Eye (tissue), 1 donor: ENCODE results near the gene GLRA1.
"Not testable (repeated sequence)": the region's sequence is repeated elsewhere in the genome, so short reads cannot be mapped to it uniquely, and the experiment has no call there.

Source experiments
- DNase-seq: peaks from one replicate; pipeline ENCODE4 v3.0.0-alpha.2; 2015

Gene GLRA1

DNA sequence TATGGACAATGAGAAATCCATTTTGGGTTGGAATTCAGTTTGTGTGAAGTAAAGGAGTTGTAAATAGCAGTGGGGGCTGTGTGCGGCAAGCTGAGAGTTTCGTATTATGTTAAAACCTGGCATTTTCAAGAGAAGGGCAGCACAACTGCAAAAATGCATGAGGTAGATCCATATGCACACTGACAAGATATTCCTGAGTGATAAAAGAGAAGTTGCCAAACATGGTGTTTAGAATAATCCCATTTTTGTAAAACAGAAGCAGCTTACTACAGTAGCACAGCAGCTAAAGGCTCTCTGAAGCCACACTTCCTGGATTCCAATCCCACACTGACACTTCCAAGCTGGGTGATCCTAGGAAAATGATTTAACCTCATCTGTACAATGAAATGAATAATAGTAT is 11.2 kb downstream of the GLRA1 start:
- no peak for DNase-seq

DNA sequence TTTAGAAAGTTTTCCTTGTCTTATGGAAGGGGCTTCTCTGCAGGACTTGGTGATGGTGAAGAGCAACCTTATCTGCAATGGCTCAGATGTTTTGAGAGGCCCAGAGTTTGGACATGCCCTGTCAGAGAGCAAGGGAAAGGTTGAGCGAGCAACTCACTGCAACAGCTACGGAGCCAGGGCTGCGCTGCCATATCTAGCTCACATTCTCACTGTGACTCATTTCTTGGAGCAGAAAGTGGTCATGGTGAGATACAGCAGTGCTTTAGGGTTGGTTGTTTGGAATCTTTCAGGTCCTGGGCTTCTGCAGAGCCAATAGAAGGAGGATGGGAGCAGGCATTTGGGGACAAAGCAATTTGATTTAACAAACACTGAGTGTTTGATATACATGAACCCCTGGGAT is 12.3 kb downstream of the GLRA1 start:
- DNase-seq: no peak

DNA sequence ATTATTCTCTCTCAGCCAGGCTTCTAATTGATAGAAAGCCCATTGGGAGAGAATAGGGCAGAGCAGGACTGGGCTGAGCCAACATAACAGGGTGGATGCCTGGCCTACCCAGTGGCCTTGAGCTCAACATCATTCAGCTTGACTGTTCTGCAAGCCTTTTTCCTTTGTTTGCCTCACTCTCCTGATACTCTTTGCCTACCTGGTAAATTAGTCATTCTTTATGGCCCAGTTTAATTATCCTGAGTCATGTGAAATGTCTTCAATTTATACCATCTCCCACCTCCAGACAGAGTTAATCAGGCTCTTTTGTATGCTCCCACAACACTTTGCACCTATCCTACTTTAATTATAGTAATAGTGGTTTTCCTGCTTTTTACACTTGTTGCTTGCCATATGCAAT is 13.6 kb downstream of the GLRA1 start:
- DNase-seq: no peak

DNA sequence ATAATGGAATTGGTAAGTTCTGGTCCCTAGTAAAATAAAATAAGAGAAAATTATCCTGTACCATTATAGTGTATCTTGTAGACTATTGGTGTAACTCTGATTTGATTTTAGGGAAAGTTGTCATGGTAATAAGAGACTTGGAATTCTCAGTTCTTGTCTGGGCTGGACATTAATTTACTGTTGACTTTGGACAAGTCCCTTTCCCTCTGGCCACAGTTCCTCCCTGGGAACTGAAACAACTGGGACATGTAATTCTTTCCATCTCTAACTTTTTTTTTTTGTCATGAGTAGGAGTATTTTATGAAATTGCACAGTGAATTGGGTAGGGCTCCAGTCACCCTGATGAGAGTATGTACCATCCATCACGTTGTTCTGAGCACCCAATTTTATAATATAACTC is 15.0 kb downstream of the GLRA1 start:
- no peak for DNase-seq

DNA sequence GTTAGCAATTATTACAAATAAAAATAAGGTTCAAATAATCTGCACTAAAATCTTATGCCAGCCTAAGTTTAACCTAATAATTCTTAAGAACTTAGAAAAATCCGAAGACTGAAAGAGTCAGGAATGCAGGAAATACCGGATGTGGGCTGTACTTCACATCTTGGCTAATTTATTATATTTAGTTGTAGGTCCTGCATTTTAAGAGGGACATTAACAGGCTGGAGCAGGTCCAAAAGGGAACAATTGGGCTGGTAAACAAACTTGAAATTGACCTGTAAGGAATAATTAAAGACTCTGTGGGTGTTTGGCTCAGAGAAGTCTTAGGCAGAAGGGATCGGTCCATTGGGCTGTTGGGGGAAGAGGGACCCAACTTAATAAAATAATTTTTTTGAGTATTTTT is 18.4 kb downstream of the GLRA1 start:
- no peak for DNase-seq

DNA sequence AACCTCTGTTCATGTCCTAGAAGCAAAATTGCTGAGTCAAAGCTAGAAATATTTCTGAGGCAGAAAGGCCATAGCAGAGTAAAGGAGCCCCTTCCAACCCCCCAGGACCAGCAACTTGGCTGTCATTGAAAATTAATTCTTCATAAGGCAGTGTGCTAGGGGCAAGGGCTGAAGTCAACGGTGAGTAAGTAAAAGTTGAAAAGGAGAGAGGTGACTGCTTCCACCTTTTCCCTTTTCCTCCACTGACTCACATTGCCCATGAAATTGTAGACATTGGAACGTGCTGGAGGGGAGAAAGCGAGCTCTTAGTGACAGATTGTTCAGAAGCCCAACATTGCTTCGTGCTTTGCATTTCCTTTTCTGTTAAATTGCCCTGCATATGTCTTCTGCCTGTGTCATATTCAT is 19.1 kb downstream of the GLRA1 start:
- DNase-seq: no peak

DNA sequence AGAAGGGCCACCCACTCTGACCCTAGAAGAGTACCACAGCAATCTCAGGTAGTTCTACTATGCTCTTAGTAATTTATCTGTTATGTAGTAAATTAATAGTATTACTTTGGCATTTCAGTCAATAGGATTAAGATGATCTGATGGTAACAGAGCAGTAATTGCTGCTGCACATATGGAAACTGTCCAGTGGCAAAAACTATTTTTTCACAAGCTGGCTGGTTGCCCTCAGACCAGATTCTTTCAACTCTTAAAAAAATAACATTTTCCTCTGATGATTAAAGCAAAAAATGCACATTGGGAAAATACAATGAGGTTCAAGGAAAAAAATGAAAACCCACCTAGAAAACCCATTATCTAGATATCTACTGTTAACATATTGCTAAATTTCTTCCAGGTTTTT is 19.7 kb downstream of the GLRA1 start:
- no peak for DNase-seq

DNA sequence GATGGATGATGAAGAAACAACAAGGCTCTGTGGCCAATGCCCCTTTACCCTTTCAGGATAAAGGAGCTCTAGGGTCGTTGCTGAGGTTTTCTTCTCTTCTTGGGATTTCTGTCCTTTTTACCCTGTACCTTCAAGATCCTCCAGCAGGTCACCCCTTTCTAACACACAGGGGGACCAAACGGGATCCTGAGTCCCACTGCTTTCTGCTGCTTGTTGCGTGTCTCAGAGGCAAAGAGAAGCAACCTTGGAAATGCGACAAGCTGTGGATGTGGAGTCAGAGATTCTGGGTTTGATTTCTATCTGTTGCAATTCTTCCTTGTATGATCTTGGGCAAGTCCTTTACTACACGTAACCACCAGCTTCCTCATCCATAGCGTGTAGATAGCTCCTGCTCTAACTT is 20.5 kb downstream of the GLRA1 start:
- DNase-seq: no peak

DNA sequence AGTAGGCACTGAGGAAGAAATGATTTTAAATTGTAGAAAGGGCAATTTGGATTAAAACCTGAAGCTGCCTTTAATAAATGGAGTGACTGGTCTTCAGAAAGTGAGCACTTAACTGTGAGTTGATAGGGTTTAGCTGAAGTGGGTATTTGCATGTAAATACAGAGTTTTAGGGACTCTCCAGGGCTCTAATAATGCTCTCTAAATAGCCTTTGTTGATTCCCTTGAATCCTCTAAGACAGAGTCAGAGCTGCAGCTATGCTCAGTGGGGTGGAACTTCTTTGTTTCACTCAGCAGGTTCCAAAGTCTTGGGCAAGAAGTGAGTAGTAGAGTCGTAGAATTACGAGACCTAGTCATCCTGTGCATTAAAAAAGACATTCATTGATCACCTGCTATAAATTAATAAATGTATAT is 21.4 kb downstream of the GLRA1 start:
- DNase-seq: peak; percentile 46

DNA sequence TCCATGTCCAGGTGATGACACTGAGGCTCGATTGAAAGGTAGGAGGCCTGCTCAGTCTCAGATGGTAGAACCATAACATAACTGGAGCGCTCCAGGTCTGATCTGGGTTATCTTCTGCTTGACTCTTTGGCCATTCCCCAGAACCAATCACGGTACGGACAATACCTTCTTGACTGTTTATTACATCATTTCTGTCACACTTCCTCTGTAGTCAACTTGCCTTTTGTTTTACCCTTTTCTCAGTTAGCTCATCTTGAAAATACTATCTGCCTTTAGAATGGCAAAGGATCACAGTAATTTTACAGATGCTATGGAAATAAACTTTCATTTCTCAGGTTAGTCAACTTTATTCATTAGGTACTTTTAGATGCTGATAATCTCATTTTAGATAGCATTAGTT is 22.4 kb downstream of the GLRA1 start:
- no peak for DNase-seq

DNA sequence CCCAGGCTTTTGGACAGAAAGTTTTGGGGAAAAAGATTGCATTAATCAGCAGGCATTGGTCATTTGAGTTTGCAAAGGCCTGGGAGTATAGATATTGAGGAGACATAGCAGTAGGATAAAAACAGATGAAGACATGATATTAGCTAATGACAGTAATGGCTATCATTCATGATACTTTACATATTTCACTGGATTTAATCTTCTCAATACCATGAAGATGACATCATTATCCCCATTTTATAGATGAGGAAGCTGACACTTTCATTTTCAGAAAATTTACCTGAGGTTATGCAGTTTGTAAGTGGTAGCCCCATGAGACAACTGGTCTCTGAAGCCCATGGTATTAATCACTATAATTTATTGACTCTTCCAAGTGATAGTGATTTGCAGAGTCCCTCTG is 23.0 kb downstream of the GLRA1 start:
- DNase-seq: no peak

DNA sequence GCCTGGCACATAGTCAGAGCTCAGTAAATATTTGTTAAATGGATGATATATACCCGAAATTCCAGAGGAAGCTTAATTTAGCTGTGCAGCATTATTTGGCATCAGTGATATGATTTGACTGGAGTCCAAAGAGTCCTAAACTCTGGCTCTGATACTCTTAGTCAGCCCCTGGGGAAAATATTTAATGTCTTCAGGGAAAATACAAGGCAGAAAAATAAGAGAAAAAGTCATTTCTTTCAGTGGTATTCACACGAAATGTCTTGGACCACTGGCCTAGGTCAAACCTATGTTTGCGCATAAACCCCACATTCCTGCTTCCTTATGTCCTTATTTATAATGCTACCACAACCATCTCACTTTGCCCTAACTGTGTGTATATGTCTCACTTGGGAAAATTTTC is 23.8 kb downstream of the GLRA1 start:
- no peak for DNase-seq

DNA sequence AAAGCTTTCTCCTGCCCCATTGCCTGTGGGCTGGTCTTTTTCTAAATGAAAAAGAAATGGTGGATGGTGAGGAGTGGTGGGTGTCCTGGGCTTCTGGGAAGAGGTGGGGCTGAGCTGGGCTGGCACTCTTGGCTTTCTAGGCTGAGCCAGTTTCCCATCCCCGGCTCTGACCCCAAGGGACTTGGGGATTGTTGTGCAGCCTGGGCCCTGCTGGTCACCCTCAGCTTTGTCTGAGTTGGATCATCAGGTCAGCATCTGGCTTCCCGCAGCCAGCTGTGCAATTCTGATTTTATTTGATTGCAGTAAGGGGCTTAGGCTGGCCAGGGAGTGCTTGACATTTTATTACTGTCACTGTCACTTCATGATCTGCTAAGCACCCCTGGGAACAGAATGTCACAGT is 25.3 kb downstream of the GLRA1 start:
- DNase-seq: peak; percentile 15

DNA sequence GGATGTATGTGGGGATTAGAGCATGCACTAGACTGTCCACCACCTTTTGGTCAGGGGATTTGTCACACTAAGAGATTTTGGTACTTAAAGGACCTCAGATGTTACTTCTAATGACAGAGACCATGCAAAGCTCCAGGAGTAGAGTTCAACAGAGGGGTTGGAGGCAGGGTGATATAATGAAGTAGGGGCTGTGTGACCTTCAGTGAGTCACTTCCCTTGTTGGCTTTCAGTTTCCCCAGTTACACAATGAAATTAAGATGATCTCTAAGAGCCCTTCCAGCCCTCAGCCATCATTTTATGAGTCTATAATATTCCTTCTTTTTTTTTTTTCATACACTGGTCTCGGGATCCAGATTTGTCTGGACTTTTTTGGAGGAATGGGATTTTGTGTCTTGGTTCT is 26.8 kb downstream of the GLRA1 start:
- DNase-seq: no peak

DNA sequence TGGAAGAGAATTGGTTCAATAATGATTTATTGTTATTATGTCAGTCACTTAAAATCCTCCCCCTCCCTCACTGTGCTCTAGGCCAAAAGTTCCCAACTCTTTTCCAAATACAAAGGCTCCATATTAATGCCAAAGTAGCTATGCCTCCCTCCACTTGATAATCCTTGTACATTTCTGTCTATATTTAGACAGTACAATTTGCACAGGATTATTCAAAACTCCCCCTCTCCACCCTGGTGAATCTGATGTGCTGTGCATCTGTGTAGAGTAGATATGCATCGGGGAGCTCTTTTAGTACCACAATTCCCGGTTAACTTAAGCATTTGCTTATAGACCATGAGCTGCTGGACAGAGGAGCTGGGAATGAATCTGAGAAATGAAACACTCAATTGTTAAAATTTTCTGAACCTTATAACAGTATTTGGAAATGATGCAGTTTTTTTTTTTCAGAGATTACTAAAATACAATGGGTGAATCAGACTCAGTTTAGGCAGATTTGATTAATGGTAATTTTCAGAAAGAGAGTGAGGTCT is 27.6 kb downstream of the GLRA1 start:
- DNase-seq: no peak

DNA sequence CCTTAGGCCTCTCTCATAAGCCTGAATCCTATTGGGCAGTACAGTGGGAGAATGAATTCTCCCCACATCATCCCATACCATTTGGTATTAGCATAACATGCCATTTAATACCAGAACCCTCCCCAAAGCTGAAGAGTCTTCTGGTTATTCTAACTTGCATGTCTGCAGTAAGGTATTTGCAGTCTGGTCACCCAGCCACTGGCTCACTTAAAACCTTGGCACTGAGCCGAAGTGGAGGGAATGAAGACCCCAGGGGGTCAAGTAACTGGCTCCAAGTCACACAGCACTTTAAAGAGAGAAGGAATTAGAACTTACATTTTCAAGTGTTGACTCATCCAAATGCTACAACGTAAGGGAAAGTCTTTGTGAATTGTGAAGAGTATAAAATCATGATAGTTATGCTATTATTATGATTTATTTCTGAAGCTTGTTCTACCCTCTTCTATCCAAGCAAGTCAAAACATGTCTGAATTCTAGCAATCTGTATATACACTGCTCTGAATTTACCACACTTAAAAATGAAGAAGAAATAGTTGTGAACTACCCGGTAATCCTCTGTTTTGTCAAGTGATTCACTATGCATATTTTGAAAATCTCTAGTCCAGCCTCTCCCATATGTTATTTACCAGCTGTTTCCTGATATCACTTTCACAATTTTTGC is 28.5 kb downstream of the GLRA1 start:
- peak; percentile 30 for DNase-seq

DNA sequence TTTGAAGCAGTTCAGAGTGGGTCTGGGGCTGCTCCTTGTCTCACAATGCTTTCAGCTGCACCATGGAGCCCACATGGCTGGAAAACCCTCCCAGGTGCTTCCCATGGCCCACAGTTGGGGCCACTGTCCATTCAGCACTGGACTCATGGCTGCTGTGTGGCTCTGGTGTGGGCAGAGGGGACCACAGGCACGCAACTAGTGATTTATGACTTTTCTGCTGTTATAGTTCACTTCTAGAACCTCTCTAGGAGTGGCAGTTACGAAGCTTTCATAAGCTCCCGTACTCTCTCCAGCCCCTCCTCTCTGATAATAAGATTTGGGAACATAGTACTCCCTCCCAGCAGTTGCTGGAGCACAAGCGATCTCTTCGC is 29.0 kb downstream of the GLRA1 start:
- DNase-seq: no peak

DNA sequence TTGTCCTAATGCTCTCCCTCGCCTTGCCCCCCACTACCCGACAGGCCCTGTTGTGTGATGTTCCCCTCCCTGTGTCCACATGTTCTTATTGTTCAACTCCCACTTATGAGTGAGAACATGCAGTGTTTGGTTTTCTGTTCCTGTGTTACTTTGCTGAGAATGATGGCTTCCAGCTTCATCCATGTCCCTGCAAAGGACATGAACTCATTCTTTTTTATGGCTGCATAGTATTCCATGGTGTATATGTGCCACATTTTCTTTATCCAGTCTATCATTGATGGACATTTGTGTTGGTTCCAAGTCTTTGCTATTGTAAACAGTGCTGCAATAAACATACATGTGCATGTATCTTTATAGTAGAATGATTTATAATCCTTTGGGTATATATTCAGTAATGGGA is 31.2 kb downstream of the GLRA1 start:
- not testable (repeated sequence) for DNase-seq

DNA sequence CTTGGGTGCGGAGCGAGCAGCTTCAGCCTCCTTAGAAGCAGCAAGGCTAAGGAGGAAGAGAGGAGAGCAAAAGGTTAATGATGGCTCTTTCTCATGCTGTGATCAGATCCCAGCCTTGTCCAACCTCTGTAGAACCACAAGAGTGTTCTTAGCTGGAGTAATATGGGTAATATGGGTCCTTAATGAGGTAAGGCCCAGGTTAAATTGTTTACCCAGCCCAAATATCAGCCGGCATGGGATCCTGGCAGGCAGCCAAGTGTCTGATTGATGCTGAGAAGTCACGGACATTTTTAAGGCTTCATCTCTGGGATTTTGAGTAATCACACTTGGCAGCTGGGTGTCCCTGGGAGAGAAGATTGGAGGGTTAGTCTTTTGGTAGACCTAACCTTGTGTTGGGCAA is 32.3 kb downstream of the GLRA1 start:
- DNase-seq: no peak

DNA sequence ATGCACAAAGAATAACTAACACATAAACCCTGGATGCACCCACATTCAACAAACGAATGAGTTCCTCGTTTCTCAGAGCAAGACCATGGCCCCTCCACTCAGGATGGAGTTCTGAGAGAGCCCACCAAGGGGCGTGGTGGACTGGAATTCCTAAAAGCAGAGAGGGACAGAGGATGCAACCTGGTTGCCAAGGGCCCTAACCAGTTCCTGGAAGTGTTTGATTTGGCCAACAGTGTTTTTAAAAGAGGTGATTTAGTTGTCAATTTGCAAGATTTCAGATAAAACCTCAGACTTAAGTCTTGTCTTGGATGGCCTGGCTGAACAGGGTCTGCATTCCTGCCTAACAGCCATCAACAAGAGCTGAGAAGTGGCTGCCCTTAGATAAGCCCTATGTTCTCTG is 34.4 kb downstream of the GLRA1 start:
- DNase-seq: no peak

DNA sequence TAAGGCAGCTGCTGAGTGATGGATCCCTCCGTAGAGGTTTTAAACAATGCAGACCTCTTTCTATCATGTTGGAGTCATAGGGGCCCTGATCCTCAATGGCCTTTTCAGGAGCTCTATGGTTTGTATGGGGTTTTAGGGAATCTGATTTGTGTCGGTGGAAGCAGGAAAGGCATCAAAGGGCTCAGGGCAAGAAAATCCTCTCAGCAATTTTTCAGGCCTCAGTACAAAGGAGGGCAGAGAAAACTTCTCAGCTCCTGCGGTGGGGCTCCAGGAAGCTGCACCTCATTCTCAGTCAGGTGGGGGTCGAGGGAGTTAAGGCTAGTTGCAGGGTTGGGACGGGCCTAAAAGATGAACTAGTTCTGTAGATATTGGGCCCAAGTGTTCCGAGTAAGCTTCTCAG is 35.0 kb downstream of the GLRA1 start:
- no peak for DNase-seq

DNA sequence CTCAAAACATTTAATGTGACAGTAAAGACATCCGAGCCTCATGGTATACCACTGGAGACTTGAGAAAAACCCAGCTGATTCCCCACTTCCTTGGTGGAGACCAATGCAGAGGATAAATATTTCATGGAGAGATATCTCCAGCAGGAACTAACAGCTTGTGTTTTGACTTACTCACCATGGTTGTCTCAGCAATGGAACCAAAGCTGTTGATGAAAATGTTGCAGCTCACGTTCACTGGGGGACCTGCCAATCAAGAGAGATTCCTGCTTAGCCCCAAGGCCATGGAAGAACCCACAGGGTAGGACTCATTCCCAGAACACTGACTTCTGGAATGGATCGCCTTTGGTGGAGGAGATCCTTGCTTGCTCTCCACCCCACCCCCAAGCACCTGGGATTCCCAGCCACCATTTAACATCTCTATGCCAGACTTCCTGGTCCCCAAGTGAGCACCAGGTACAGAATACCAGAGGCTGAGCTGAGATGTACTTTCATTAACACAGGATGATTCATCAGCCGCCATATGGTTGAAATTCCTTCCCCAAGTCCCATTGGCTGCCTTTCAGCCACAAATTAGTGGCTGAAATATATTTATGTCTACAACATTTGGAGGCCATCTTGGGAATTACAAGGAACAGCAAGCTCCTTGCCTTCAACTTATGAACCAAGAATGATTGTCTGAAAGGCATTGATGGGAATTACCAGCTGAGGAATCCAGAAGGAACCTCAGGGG is 37.9 kb downstream of the GLRA1 start:
- DNase-seq: no peak

DNA sequence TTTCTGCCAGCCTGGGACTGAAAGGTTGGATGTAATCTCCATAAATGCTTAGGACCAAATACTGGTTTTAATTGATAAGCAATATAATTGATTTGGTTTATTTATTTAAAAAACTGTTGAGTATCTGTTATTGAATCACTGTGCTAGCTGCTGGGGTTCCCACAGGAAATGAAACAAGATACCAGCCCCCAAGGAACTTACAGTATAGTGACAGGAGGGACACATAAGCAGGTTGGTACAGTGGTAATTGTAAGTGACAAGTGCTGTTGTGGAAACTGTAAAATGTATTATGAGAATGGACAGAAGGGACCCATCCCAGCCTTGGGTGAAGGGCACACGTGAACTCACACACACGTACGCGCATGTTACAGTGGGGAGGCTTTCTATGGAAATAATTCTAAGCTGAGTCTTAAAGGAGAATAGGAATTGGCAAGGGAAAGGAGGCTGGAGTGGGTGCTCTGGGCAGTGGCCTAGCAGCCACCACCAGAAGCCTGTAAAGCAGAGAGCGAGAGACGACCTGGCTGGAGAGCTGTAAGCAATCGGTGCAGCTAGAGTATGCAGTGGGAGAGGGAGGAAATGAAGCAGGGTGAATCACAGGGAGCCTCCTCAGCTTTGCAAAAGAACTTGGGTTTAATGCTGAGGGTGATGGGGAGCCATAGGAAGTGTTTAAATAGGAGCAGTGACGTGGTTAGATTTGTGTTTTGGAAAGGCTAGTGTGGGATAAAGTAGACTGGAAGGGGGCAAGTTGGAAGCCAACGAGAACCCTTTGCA is 39.3 kb downstream of the GLRA1 start:
- no peak for DNase-seq

DNA sequence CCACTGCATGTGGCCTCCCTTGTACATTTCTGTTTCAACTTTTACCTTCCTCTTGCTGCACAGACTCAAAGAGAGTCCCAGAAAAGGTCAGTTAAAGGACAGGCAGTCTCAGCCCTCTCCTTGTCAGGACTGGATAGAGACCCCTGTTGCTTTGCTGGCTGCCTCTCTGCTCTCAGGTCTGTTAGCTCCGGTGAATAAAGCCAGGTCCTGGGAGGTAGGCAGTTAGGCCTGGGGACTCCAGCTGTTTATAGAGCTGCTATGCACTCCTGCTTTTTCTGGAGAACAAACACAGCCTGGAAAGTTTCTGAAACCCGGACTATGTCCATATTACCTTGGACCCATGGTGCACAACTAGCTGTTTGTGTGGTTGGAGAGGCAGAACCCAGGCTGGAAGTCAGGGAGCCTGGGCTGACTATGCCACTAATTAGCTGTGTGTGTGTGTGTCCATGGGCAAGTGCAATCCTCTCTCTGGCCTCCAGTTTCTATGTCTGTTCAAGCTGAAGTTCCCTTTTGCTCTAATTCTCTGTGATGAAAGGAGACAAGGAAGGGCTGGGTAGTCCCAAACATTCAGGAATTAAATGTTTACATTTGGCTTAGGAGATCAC is 42.9 kb downstream of the GLRA1 start:
- peak; percentile 28 for DNase-seq
